ENCODE measurements around the gene PRKD2. TPM values are rescaled to one million over a fixed set of nuclear protein-coding genes. Genes with fewer than 3 reads are reported as not detected.

PRKD2 gene
- total RNA-seq, 4 donors from 2014 or later = 11.8 to 41.3 (median 19.5) TPM

GRCh38 chr19:46732172-46732938, 15.4 kb upstream of the PRKD2 start:
- DNase-seq (ENCODE audit: low spot score) (no peak), ATAC-seq (ENCODE audit: low FRiP score) (no peak)
- TF ChIP-seq CTCF (IDR thresholded peaks at IDR 0.05) = no peak

GRCh38 chr19:46731584-46731983, 14.7 kb upstream of the PRKD2 start:
- no peak for DNase-seq (ENCODE audit: low spot score)
- no peak for ATAC-seq (ENCODE audit: low FRiP score)
- no peak for TF ChIP-seq CTCF (IDR thresholded peaks at IDR 0.05)

GRCh38 chr19:46731007-46731501, 14.1 kb upstream of the PRKD2 start:
- DNase-seq (ENCODE audit: low spot score) = no peak
- no peak for ATAC-seq (ENCODE audit: low FRiP score)
- TF ChIP-seq CTCF (IDR thresholded peaks at IDR 0.05) = no peak

DNA sequence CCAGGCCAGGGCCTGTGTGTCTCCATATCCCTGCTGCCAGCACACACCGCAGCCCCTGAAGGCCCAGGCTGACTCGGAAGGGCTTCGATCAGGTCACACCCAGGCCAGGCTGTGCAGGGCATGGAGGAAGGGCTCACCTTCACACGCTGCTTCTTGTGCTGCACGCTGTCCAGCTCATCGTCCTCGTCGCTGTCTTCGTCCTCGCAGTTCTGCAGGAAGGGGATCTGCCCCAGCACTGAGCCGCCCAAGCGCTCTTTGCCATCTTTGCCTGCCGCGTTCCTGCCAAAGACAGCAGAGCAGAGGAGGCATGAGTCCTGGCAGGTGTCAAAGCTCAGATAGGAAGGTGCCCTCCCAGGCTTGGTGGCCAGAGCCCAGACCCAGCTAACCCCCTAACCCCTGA, 13.7 kb upstream of the PRKD2 start:
- no peak for DNase-seq (ENCODE audit: low spot score)
- no peak for ATAC-seq (ENCODE audit: low FRiP score)
- no peak for TF ChIP-seq CTCF (IDR thresholded peaks at IDR 0.05)

DNA sequence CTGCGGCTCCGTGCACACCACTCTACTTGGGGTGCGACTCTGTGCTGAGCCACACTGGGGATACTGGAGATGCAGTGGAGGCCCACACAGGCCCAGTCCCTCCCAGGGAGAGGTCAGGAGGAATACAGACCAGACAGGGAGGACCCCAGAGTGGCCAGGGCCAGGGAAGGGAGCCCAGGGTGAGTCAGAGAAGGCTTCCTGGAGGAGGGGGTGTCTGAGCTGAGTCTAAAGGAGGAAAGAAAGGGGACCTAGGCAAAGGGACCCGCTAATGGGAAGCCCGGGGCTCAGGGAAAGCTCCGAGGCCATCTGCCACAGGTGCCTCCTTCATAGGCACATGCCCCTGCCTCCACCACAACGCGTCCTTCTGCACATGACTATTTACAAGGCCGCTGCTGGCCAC, 13.3 kb upstream of the PRKD2 start:
- ATAC-seq (ENCODE audit: low FRiP score) (no peak), DNase-seq (ENCODE audit: low spot score) (no peak)
- TF ChIP-seq CTCF (IDR thresholded peaks at IDR 0.05) = no peak

DNA sequence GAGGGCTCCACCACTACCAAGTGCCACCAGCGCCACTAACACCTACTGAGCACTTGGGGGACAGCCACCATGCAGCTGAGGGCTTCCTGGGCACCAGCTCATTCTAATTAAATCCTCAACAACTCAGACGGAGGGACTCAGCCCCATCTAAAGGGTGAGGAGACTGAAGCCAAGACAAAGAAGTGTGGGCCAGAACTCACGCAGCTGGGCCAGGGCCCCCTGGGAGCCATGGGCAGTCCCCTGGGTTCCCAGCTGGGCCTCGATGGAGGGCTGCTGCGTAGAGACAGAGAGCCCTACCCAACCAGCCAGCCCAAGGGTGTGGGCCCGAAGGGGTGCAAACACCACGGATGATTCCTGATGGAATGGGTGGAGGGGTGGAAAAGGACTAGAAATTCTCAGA, 12.8 kb upstream of the PRKD2 start:
- DNase-seq (ENCODE audit: low spot score) (no peak), ATAC-seq (ENCODE audit: low FRiP score) (no peak)
- TF ChIP-seq CTCF (IDR thresholded peaks at IDR 0.05) = no peak

All from omental fat pad (tissue), 4 donors.